Measurements from ENCODE around the gene CRTC2.

Gene CRTC2

DNA sequence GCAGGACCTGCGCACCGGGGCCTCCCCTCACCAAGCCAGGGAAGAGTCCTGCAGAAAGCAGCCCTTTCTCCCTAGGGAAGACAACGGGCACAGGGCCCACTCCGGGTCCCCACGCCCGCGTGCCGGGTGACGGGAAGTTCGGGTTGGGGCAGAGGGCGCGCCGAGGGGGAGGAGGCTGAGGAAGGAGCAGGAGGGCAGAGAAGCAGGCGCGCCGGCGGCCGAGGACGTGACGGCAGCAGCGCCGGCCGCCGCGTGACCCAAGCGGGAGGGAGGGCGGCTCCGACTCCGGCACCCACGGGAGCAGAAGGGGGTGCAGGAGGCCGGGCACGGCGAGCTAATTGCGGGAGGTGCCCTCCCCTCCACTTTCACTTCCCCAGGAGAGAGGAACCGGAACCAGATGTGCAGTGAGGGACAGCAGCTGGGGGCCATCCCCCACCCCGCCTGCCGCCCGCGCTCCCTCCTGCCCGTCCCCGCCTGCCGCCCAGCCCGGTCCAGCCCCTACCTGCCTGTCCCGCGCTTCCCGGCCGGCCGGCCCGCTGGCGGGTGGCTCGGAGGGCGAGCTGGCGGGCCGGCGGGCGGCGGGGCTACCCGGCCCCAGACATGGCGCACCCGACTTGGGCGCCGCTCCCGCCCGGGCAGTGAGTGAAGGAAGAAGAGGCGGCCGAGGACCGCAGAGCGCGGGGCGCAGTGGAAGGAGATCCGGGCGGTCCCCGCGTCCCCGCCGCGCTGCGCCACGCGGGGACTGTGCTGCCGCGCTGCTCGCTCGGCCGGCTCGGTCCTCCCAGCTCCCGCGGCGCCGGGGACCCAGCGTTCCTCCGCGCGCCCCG, 12.4 kb downstream of the CRTC2 start:
- DNase-seq, result peak in 3 of 4 experiments; percentile 20 to 61 (median 35)

DNA sequence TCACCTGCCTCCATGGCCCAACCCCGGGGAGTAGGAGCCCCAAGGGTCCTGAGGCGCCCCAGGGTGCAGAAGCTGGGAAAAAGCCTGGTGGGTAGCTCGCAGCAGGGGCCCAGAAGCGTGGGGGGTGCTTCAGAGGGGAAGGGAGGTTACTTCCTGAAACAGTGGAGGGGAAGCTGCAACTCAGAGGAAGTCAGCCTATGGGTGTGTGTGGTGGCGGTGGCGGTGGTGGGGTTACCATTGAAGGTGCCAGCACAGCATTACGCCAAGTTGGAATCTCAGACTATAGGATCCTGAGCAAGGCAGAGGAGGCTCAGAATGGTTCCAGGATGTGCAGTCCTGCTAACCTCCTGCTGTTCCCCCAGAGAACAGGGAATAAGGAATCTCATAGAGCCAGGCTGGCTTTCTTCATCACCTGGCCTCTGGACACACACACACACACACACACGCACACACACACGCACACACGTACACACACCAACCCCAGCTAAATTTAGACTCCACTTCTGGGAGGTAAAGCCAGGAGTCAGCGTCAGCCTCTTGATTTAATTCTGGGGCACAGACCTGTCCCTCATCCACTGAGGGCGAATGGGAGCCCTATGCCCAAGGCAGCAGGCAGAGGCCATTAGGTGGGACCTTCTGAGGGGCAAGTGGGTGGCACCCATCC, 13.1 kb downstream of the CRTC2 start:
- peak in 3 of 4 experiments; percentile 21 to 67 (median 61) for DNase-seq

DNA sequence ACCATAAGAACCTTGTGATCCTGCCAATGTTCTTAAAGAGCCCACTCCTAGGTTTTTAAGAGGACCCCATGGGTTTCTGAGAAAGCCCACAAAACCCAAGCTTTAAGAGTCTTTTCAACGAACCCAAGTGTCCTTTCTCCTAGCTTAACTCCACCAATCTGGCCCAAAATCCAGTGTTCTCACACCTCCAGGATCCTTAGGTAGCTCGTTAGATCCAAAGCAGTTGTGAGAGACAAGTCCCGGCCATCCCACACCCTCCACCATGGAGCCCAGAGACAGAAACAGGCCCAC, 13.6 kb downstream of the CRTC2 start:
- no peak for DNase-seq

DNA sequence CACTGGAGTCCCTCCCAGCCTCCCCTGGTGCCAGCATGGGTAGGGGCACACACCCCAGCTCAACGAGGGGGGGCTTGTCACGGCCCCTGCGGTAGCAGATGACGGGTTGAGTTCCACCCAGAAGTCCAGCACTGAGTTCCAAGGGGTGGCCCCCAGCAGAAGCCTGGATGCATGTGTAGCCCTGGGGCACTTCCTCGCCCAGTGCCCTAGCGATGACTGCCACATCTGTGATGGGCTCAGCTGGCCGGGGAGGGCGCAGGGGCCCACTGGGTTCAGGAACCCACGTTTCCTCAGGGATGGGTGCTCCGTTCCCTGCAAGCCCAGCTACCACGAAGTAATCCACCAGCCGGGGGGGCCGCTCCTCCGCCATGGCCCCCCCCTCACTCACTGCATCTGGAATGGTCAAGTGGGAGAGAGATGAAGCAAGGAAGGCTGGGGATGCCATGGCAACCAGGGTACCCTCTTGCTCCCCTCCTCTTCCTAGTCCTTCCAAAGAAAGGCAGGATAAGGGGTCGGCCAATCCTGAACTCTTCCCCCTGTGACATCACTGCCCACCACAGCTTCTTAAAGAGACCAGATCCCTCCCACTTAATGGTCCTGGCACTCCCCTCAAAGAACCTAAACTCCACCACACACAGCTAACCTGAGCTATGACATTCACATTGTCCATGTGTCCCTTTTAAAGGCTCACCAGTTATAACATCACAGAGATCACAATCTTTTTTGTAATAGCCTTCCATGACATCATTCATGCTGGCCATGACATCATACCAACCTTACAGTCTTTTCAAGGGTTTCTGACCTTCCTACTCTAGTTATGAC, 14.2 kb downstream of the CRTC2 start:
- DNase-seq, result no peak

DNA sequence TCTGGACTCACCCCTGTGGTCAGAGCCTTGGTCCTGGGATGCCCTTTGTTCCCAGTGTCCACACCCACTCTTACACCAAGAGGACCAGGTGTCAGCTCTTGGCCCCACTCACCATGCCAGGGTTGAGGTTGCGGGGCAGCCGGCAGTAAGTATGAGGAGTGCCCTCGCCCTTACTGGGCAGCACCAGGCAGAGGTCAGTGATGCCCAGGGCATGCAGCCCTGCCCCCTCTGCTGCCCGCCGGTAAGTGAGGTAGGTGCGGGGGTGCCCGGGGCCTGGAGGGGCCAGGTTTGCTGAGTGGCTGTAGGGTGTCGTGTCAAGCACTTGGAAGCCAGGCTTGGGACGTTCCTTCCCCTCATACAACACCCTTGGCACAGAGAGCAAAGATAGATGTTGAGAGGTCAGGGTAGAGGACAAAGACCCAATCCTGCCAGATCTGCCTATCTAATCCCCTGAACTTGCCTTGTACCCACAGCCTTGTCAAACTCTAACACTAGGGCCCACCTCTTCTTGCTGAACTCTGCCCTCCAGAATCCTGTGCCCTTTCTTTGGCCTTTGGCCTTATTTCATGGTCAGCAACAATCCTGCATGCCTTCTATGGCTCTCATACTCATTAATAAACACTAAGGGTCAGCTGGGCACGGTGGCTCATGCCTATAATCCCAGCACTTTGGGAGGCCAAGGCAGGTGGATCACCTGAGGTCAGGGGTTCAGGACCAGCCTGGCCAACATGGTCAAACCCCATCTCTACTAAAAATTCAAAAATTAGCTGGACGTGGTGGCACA, 15.5 kb downstream of the CRTC2 start:
- no peak for DNase-seq

DNA sequence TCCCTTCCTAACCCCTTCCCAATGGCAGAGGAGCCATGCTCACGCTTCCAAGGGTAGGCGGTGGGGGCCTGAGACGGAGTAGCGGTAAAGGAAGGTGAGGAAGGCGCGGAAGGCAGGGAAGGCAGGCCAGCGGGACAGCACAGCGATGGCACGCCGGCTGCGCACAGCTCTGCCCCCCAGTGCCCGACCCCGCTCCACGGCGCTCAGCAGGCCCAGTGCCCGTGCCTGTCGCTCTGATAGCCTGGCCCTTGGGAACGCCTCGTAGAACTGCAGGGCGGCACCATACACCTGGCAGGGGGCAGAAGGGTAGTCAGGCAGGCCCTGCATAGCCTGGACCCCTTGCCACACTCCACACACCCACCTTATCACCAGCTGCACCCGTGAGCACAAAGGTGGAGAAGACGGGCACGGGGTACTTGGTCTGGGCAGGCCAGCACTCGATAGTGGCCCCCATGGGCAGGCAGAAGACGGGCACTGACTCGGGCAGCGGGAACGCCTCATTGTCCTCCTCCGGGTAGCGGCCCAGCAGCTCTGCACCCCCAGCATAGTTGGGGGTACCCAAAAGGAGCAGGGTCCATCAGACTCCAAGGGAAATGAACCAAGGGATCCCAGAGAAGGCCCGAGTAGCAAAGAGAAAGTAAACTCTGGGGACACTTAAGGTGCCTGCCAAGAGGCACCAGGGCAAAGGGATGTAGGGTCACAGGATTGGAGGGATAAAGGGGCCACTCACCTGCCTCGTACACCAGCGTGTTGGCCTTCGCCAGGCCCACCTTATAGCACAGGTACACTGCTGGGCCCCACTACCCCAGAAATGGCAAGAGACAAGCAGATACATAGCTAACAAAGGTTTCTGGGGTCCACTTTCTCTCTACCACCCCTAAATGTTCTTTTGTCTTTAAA, 16.3 kb downstream of the CRTC2 start:
- DNase-seq, result no peak

DNA sequence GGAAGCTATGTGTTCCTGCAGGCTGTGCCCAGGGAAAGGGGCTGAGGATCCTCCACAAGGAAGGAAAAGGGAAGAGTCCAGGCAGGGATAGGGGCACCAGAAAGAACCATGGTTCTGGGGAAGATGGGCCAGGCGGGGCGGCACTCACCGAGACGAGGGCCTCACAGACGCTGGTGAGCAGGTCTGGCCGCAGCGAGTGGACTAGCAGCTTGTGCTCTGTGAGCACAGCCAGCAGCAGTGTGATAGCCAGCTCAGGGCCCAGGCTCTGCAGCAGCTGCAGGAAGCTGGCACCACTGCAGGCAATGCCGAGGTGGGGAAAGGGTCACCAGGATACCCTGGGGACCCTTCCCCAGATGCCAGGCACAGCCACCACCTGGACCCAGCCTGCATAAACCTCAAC, 17.7 kb downstream of the CRTC2 start:
- DNase-seq, result no peak

DNA sequence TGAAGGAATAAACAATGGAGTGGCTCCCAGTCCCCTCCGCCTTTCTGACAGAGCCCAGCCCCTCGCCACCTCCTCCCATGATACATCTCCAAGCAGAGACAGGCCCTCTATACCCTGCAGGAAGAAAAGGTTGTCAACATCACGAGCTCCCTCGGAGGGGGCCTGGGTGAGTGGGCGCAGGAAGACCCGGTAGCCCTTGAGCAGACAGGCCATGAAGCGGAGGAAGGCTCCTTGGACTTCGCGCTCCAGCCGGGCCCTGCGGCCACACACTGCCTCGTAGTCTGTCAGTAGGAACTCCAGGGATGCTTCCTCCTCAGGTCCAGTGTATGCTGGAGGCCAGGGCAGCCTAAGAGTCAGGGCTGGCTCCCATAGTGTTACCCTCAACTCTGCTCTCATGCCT, 18.9 kb downstream of the CRTC2 start:
- DNase-seq, result no peak

DNA sequence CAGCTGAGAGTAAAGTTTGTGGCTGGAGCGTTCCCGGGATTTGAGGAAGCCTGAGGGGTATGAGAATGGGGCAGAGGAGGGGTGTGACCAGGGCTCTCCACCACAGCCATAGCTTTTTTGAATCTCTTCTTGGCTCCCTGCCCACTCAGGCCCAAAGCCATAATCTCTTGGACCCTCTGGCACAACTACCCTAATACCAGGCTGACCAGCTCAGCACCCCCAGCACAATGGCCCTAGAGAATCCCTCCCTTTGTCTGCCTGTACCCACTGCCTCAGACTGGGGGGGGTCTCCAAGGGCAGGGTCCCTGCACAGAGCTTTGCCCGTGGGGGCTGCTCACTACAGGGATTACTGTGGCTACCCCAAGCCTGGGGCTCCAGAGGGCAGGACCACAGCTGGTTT, 19.4 kb downstream of the CRTC2 start:
- no peak for DNase-seq

DNA sequence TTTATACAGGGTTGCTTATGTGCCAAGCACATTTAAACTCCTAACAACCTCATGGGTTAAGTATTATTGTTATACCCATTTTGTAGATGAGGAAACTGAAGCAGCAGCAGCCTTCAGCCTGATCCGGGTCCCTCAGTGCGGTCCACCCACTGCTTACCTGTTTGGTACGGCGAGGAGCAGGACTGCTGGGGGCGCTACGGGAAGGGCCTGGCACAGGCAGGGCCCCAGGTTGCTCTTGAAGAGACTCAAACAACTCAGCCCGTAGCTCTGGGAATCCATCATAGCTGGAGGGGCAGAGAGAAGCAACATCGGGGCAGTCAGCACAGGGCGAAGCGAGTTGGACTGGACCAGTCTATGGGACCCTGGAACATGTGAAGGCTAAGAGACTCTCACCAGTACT, 21.1 kb downstream of the CRTC2 start:
- no peak for DNase-seq

DNA sequence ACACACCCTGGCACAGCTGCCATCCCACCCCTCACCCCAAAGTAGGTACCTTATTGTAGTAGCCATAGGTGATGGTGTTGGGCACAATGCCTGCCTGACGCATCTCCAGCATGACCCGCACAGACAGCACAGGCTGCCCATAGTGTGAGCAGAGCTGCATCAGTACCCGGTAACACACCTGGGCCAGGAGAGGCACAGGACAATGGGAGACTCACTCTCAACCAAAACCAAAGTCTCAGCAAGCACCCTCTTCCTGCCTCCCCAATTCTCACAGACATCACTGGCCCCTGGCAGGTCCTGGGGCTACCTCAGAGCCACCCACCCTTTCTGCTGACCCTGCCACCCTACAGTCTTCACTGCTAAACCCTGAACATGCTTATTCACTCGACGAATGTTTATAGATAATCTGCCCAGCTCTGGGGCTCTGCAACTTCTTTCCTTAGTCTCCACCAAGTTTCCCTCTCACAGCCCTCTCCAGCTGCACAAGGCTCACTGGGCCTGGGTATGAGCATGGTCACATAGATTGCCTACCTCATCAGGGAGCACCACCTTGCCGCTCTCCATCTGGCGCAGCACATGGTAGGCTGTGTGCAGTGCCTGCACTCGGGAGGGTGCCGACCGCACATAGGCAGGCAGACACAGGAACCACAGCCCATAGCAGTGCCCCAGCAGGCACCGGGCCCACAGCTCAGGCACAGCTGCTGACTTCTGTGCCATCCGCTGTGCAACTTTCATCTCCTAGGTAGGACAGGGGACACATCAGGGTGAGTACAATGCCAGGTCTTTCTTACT, 22.2 kb downstream of the CRTC2 start:
- DNase-seq, result no peak

DNA sequence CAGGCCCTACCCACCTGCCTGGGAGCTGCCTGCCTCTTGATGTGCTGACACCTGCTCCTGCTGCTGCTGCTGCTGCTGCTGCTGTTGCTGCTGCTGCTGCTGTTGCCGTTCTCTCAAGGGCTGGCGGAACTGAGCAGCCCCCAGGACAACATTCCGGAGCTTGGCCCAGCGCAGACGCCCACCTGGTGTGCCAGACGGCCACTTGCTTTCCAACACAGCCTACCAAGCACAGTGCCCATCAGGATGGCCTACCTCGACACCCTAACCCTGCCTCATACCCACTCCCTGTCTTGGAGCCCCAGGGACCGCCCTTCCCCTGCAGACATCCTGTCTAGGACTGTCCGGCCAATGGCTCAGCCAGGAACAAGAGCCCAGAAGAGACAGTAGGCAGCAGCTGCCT, 23.7 kb downstream of the CRTC2 start:
- DNase-seq, result no peak

DNA sequence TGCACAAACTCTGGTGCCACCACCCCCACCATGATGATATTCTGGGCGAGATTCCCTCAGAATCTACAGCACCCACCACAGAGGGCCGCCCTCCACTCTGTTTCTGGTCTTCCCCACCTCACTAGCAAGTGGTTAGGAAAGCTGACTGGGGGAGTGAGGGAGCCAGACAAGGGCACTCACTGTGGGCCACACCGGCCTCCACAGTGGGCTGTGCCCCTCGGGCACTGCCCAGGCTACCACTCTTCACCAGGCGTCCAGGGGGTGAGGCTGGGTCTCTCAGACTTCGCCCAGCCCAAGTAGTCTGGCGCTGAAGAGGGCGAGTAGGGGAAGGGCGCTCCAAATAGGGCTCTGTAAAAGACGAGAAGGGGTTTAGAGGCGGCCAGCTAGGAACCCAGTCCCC, 24.5 kb downstream of the CRTC2 start:
- no peak for DNase-seq

DNA sequence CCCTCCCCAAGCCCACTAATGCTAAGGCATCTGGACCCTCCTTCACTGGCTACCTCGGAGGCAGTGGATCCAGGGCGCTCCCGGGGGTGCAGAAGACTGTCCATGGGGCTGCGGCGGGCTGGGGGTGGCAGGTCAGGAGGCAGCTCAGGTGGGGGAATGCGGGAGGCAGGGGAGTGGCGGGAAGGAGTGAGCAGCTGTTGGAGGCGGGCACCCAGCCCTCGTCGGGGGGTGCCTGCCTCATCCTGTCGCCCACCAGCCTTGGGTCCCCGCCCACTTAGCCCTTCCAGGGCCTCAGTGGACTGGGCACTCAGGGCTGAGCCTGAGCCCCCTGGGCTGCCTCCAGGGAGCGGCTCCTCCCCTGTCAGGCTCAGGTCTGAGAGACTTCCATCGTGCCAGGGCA, 25.0 kb downstream of the CRTC2 start:
- no peak for DNase-seq

DNA sequence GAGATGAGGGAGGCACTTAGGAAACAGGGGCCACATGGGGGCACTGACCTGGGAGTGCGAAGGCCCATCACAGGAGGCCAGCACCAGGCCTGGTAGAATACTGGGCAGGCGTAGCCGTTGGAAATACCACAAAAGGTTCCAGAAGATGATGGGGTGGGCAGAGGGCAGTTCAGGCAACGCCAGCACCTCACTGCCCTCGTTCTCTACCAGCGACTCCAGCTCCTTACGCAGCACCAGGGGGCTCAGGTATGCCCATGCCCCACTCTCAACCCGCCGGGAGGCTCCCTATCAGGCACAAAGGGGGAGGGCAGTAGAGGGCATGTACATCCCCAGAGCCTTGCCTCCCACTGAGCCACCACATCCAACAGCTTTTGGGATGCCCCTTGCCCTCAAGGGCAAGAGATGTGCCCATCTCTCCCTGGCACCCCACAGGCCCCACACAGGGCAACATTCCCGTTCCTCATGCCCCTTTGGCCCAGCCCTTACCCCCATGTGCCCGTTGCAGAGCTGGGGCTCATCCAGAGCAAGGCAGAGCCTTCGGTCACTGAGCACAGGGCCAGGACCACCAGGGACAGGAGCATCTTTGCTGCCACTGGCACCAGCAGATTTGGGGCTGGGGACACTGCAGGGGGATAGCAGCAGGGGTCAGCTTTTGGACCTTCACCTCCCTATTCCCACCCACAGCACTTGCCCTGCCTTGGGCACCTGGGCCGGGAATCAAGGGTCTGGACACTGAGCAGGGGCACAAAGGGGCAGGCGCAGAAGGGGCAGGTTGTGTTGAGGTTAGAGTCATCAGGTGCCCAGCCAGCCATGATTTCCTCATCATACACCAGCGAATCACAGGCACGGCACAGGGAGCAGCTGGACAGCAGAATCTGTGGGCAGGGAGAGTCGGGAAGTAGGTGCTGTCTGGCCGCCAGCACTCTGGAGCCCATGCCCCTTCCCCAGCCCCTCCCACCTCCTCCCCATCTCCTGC, 26.0 kb downstream of the CRTC2 start:
- no peak for DNase-seq

DNA sequence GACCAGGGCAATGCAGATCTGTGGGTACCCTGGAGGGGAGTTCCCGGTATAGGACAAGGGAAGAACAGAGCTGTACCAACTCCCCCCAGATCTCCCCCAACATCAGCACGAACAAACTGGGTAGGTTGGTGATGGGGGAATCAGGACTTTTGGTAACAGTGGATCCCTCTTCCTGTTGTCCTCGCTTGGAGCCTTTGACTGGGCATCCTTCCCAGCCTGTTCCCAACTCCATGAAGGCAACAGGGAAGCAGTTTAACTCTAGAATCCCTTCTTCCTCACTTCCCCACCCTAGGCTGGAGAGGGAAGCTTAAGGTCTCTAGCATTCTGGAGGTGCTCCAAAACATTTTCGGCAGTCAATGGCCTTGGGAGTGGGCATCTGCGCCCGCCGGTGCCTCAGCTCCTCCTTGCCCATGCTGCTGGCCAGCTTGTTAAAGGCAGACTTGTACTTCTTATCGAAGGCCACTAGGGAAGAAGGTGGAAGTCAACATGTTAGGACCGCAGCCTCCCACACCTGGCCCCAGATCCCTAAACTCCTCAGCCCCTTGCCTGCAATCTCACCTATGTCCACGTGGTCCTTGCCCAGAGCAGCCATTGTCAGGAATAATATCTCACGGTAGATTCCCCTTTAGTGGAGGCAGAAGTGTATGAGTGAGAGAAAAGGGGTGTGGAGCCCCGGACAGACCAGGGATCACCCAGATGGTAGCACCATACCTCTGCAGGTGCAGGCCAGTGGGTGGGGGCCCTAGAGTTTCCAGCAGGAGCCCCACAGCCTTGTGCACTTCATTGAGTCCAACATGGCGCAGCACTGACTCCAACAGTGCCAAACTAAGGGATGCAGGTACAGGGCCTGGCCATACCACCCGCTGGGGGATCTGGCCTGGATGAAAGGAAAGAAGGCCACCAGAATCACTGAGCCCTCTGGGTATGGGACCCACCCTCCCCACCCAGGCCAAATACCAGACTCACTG, 28.1 kb downstream of the CRTC2 start:
- DNase-seq, result no peak

DNA sequence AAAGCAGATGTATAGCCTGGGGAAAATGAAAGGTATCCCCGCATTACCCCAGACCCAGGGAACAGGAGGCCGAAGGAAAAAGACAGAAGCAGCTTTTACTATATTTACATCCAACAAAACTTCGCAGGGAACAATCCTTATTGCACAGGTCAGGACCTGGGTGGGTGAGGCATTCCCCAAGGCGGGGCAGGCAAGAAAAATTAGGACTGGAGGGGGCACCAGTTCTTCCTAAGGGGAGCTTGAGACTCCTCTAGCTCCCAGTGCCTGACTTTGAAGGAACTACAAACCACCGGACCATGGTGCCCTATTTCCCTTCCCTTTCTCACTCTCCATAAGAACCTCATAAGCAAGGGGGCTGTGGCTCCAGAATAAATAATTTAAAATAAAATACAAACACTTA, 29.0 kb downstream of the CRTC2 start:
- no peak for DNase-seq

DNA sequence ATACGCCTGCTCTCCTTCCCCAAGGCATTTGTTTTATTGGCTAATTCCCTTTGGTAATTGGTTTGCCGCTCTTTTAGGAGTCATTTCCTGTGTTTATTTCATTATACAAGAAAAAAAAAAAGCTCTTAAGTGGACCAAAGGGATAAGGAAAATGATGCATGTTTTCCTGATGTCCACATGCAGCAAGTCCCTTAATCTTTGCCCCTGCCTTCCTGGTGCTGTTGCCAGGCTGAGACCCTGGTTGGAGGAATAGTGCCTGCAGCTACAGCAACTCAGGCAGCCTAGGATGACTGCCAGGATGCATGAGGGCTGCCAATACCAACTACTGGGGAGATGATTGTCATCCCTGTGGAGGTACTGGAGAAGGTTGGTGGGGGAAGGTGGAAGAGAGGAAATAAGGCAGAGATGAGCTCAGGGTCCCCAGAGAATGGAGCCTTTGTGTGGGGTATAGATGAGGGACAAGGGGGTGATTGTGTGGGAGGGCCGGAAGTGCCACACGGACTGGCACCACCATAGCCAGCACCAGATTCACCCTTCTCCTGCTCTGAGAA, 29.5 kb downstream of the CRTC2 start:
- DNase-seq, result no peak
